GM21529 (cell line): Measurements from ENCODE around the gene FBLN7.

Experiments
- ATAC-seq: cut with Tn5 transposase; IDR thresholded peaks from one replicate; pipeline ENCODE4 v1.9.1; 2021; ENCODE audit not compliant: unreplicated experiment

The FBLN7 gene

GRCh38 chr2:112220831-112221230 is 82.6 kb downstream of the FBLN7 start:
- ATAC-seq: no peak

DNA sequence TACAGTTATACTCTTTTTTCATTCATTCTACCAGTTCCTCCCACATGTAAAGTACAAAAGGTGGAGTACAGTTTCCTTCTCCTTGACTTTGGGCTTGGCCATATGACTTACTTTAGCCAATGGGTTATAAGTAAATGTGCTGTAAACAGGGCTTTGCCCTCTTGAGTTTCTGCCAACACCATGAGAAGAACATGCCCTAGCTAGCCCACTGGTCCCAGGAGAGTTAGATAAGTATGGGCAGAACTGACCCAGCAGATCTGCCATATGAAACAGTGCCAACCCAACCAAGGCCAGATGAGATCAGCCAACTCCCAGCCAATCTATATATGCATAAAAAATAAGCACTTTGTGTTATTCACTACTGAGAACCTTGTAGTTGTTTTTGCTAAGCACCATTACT is 91.2 kb downstream of the FBLN7 start:
- no peak for ATAC-seq

- no peak for ATAC-seq
Measured at GRCh38 chr2:112230371-112230770, 92.2 kb downstream of the FBLN7 start.
